Cardiac muscle cell (in vitro differentiated cells and primary cell): ENCODE data around the gene PPP1R12A. TPM values are rescaled to one million over a fixed set of nuclear protein-coding genes. Genes with fewer than 3 reads are reported as not detected.
"Not testable (repeated sequence)": the region's sequence is repeated elsewhere in the genome, so short reads cannot be mapped to it uniquely, and the experiment has no call there.

Experiments
- DNase-seq, 2 donors: peaks; one replicate each; pipeline versions ENCODE4 v3.0.0 to v3.0.0-alpha.2; 2010 to 2017; ENCODE audit warnings: low read depth in 1 of 2, low spot score in 1 of 2
- H3K27ac ChIP-seq: fragments of 200-600 bp; sonication (generic); 2 replicates; pipeline ENCODE4 v1.5.1; 2016
- H3K27me3 ChIP-seq: fragments of 200-600 bp; sonication (generic); 2 replicates; pipeline ENCODE4 v1.6.0; 2016; ENCODE audit warnings: control low read depth
- H3K36me3 ChIP-seq: fragments of 200-600 bp; sonication (generic); 2 replicates; pipeline ENCODE4 v1.5.1; 2016; ENCODE audit warnings: control low read depth
- H3K4me1 ChIP-seq: fragments of 200-600 bp; sonication (generic); 2 replicates; pipeline ENCODE4 v1.8.1; 2017; ENCODE audit warnings: low read depth, mild to moderate bottlenecking, mixed run types
- H3K4me3 ChIP-seq: fragments of 200-600 bp; sonication (generic); 2 replicates; pipeline ENCODE4 v1.5.1; 2016; ENCODE audit warnings: mild to moderate bottlenecking
- H3K9me3 ChIP-seq: fragments of 200-600 bp; sonication (generic); 2 replicates; pipeline ENCODE4 v1.5.1; 2017; ENCODE audit warnings: low read depth, mild to moderate bottlenecking, control low read depth
- polyA plus RNA-seq: library from polyadenylated mRNA; unstranded; fragments of >200 nt; fragmentation: Nextera tagmentation; extraction: Ambion mirVana; gene quantifications from 2 replicates; pipeline ENCODE4 v1.2.1, GENCODE V29; 2016
- total RNA-seq: library from RNA; depleted of rRNA; stranded (reverse); fragments of >200 nt; gene quantifications from 2 replicates; pipeline ENCODE4 v1.2.3, GENCODE V29; 2016
- TF ChIP-seq, protein P1 (sequence below): IDR thresholded peaks from 2 replicates; pipeline ENCODE4 v1.5.1; 2012; ENCODE audit warnings: low read depth, mild to moderate bottlenecking, low read length

The PPP1R12A gene
- total and polyA plus RNA-seq, 2 experiments from 2014 or later, result 194 to 208 TPM

DNA sequence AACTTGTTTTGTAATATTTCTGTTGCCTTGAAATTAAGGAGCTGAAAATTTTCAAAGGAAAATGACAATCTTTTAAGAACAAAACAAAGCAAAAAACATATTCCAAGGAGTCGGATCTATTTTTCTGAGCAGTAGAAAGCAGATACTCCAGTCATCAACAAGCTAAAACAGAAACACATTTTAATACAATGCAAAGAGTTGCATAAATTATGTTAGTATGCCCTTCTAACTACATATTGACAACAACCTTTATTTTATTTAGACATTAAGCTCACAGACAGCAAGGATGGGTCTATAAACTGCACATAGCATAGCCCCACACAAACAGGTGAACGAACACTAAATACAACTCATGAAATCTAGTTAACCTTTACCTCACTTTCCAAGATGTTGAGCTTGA lies 106.0 kb downstream of the PPP1R12A start:
- DNase-seq, result no peak
- TF ChIP-seq, protein P1, sequence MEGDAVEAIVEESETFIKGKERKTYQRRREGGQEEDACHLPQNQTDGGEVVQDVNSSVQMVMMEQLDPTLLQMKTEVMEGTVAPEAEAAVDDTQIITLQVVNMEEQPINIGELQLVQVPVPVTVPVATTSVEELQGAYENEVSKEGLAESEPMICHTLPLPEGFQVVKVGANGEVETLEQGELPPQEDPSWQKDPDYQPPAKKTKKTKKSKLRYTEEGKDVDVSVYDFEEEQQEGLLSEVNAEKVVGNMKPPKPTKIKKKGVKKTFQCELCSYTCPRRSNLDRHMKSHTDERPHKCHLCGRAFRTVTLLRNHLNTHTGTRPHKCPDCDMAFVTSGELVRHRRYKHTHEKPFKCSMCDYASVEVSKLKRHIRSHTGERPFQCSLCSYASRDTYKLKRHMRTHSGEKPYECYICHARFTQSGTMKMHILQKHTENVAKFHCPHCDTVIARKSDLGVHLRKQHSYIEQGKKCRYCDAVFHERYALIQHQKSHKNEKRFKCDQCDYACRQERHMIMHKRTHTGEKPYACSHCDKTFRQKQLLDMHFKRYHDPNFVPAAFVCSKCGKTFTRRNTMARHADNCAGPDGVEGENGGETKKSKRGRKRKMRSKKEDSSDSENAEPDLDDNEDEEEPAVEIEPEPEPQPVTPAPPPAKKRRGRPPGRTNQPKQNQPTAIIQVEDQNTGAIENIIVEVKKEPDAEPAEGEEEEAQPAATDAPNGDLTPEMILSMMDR, result no peak
- Histone ChIP-seq H3K36me3 (peaks cover 4% of the 10 kb centered on the region), H3K27me3 (no peaks in the 10 kb centered on the region), H3K9me3 (no peaks in the 10 kb centered on the region), H3K4me1 (peaks cover 28% of the 10 kb centered on the region), H3K27ac (peak overlapping the region; percentile 32), H3K4me3 (no peak overlapping the region)

DNA sequence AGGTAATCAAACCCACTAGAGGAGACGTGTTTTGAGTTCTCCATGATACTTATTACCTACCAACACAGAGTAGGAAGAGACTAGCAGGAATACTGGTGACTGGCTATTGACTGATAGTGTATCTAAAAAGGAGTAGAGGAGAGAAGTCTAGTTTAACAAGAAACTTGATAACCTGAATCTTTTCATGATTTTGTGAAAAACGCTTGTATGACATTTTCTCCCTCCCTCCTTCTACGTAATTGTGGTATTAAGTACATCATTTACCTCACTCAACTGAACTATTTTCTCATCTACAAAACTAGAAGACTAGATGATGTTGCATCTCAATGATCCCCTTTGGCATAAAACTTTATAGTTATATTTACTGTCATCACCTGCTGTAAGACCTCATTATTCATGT lies 107.4 kb downstream of the PPP1R12A start:
- H3K4me1 ChIP-seq, result peaks cover 28% of the 10 kb centered on the region
- H3K4me3 ChIP-seq, result no peak overlapping the region
- TF ChIP-seq, protein P1, result no peak
- no peaks in the 10 kb centered on the region for H3K9me3 ChIP-seq
- no peaks in the 10 kb centered on the region for H3K27me3 ChIP-seq
- no peak for DNase-seq
- H3K27ac ChIP-seq, result peak overlapping the region; percentile 4
- peaks cover 4% of the 10 kb centered on the region for H3K36me3 ChIP-seq

DNA sequence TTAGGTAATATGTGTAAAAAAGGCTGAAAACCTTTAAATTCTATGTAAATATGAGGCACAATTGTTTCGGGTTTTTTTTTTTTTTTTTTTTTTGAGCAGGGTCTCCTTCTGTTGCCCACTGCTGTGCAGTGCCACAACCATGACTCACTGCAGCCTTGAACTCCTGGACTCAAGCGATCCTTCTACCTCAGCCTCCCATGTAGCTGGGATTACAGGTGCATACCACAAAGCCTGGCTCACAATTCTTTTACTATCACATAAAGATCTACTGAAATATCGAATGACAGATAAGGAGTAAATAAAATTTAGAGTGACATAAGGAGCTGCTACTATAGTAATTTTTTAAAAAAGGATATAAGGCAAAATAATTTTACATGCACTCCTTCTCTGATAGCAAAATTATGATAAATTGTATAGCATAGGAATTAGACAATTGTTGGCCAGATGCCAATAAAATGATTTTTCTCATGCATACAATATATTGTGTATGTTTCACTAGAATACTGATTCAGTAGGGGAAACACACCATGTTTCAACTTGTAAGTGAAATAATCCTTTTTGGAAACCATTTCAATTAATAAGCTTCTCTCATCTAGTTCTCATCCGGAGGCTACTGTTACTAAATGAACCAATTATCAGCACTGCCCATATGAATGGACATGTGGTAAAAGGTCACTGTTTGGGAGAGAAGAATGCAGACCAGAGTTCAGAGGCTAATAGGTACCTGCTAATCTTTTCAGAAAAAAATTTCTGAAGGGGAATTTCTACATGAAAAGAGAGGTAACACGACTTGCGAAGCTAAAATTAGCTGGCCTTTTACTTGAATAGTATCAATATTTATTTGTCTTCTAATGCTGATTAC lies 108.4 kb downstream of the PPP1R12A start:
- TF ChIP-seq, protein P1, result no peak
- peaks cover 8% of the 10 kb centered on the region for H3K36me3 ChIP-seq

DNA sequence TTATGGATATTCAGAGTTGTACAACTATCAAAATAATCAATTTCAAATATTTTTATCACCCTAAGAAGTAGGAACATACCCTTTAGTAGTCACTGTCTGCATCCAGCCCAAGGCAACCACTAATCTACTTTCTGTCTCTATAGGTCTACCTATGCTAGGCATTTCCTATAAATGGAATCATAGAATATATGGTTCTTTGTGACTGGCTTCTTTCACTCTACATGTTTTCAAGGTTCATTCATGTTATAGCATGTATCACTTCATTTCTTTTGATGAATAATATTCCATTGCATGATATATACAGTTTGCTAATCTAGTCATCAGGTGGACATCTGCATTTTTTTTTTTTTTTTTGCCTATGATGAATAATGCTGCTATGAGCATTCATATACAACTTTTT lies 112.4 kb downstream of the PPP1R12A start:
- TF ChIP-seq, protein P1, result no peak
- Histone ChIP-seq H3K27ac (no peak overlapping the region), H3K4me1 (peaks cover 17% of the 10 kb centered on the region), H3K9me3 (no peaks in the 10 kb centered on the region), H3K27me3 (no peaks in the 10 kb centered on the region), H3K36me3 (peaks cover 24% of the 10 kb centered on the region), H3K4me3 (no peak overlapping the region)
- DNase-seq, result no peak

More for the DNA sequence above, 108.4 kb downstream of the PPP1R12A start:
- no peaks in the 10 kb centered on the region for H3K27me3 ChIP-seq
- no peaks in the 10 kb centered on the region for H3K9me3 ChIP-seq
- no peak for DNase-seq
- peaks cover 28% of the 10 kb centered on the region for H3K4me1 ChIP-seq
- H3K4me3 ChIP-seq, result no peak overlapping the region
- no peak overlapping the region for H3K27ac ChIP-seq

DNA sequence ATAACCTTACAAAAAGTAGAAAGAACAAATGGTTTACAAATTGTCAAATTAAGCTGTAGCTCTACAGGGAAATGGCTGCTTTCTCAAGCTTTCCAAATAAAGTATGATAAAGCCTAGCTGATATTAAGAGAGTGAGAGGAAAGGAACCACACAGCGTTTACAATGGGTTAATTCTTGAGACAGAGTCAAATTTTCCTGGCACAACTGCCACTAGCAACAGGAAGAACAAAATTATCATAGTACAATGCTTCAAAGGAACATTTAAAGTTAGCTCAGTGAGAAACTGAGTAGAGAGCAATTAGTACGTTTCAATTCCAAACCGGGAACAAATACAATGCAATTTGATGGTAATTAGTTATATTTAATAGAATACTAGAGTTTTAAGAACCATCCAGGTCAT lies 116.0 kb downstream of the PPP1R12A start:
- Histone ChIP-seq H3K9me3 (no peaks in the 10 kb centered on the region), H3K36me3 (peaks cover 29% of the 10 kb centered on the region), H3K27me3 (no peaks in the 10 kb centered on the region), H3K4me1 (peaks cover 9% of the 10 kb centered on the region), H3K27ac (peak overlapping the region; percentile 73), H3K4me3 (no peak overlapping the region)
- TF ChIP-seq, protein P1, result no peak
- DNase-seq, result peak in 1 of 2 donors; percentile 77

DNA sequence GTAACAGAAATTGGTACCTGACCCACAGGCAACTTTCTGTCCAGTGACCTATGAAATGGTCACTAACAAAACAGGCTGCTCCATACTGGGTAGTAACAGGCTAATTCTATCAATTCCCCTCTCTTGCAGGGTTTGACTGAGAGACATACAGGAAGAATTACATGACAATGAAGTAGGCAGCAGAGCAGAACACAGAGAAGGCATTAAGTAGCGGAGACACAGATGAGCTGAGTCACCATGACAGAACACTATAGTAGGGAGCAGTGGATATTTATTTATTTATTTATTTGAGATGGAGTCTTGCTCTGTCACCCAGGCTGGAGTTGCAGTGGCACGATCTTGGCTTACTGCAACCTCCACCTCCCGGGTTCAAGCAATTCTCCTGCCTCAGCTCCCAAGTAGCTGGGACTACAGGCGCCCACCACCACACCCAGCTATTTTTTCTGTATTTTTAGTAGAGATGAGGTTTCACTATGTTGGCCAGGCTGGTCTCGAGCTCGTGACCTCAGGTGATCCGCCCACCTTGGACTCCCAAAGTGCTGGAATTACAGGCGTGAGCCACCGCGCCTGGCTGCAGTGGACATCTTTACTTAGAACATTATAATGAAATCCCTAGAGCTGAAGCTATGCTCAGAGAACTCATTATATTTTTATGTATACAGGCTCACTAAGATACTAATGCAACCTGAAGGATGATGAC lies 150.4 kb downstream of the PPP1R12A start:
- H3K4me3 ChIP-seq, H3K27me3 ChIP-seq, H3K4me1 ChIP-seq, DNase-seq, H3K9me3 ChIP-seq: not testable (repeated sequence)
- Histone ChIP-seq H3K27ac (peak overlapping the region; percentile 5), H3K36me3 (peaks cover 57% of the 10 kb centered on the region)
